Dermis microvascular lymphatic vessel endothelial cell (primary cell): Measurements from ENCODE around the gene RBM39. TPM values are rescaled to one million over a fixed set of nuclear protein-coding genes. Genes with fewer than 3 reads are reported as not detected.
"Not testable (repeated sequence)": the region's sequence is repeated elsewhere in the genome, so short reads cannot be mapped to it uniquely, and the experiment has no call there.

Experiments used
- DNase-seq, 2 donors: peaks; one replicate each; pipeline versions ENCODE4 v3.0.0 to v3.0.0-alpha.2; 2010; ENCODE audit warnings: low read depth in 2 of 2
- total RNA-seq: library from RNA; depleted of rRNA; stranded (reverse); fragments of >200 nt; gene quantifications from 2 replicates; pipeline ENCODE4 v1.2.1, GENCODE V29; 2014

Gene RBM39
- total RNA-seq, 1 donor from 2014 or later: 271 TPM

DNA sequence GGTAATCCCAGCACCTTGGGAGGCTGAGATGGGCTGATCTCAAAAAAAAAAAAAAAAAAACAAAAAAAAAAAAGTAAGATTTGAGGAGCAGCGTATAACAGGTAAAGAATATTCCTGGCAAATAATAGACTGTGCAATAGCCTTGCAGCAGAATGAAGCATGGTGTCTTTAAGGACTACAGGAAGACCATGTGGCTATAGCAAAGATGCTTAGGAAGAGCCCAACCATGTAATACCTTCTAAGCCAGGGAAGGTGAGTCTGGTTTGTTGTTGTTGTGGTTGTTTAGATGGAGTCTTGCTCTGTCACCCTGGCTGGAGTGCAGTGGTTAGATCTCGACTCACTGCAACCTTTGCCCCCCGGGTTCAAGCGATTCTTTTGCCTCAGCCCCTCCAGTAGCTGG, 14.3 kb upstream of the RBM39 start:
- no peak for DNase-seq

DNA sequence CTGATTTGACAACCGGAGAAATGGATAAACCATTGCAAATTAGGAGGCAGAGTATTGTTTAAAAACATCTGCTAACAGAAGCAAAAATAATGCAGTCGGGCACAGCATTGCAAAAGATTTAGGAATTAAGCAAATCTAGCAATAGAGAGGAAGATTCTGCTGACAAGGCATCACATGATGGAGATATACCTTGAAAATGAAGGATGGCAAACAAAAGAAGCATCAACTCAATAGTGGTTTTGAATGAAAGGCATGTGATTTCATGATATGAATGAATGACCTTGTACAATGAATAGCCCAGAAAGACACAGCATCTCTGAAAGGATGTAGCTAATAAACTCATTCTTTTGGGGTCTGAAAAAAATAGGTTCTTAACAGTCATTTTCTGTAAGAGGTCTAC, 8.6 kb upstream of the RBM39 start:
- DNase-seq: no peak

DNA sequence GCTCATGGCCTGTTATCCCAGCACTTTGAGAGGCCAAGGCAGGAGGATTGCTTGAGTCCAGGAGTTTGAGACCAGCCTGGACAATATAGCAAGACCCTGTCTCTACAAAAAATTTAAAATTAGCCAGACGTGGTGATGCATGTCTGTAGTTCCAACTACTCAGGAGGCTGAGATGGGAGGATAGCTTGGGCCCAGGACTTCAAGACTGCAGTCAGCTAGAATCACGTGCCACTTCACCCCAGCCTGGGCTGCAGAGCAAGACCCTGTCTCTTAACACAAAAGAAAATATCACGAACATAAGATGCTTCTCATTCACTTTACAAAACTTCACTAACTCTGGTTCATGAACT, 2.4 kb upstream of the RBM39 start:
- not testable (repeated sequence) for DNase-seq

DNA sequence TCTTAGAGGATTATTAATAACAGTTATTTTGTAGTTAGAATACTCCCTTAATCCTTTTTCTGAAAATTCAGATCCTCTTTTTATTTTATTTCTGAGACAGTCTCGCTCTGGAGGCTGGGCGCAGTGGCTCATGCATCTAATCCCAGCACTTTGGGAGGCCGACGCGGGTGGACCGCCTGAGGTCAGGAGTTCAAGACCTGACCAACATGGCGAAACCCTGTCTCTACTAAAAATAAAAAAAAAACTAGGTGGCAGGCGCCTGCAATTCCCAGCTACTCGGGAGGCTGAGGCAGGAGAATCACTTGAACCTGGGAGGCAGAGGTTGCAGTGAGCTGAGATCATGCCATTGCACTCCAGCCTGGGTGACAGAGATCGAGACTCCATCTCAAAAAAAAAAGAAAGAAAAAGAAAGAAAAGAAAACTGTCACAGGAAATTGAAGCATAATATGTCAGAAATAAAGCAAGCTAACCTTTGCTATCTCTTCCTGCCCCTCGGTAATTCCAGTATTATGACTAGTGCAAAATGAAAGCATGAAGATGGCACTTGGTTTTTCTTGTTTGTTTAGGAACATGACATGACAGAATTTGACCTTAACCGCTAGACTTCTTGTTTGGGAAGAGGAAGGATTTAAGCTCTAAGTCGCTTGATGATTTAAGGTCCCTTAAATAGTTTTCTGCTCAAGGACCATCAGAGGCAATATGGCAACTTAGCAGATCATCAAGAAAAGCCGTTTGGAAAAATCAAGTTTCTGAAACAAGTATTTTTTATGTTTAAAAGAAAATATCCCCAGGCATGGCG, 1.8 kb upstream of the RBM39 start:
- DNase-seq: peak in 1 of 2 donors; percentile 45

DNA sequence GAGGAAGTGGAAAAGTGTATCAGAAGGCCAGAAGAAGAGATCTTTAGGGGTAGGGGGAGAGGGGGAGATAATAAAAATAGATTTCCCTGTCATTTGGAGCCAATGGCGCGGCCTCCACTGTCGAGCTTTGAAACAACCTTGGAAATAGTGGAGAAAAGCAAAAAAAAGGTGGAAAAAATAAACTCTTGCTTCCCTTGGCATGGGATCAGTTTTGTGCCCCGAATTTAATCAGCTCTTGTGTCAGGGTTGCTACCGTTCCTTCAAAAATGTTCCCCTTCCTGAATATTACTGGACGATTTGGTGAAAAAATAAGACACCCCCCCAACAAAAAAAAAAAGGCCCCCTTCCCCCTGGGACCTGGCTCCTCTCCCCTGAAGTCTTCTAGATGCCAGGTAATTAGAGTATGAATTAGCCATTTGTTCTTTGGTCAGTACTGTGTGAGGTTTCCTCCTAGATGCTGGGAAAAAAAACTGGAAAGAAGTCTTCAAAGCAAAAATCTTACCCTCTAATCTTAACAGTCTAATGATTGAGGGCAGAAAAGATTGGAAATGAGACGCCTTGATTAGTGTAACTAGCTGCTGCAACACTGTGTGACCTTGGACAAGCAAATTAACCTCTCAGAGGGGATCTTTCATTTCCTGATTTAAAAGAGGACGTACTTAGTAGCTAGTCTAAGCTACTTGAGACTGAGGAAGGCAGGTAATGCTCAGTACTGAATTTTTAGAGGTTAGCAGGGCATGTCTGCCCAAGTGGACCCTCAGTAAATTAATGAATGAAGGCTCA, 872 bp upstream of the RBM39 start:
- DNase-seq: peak in 1 of 2 donors; percentile 26

DNA sequence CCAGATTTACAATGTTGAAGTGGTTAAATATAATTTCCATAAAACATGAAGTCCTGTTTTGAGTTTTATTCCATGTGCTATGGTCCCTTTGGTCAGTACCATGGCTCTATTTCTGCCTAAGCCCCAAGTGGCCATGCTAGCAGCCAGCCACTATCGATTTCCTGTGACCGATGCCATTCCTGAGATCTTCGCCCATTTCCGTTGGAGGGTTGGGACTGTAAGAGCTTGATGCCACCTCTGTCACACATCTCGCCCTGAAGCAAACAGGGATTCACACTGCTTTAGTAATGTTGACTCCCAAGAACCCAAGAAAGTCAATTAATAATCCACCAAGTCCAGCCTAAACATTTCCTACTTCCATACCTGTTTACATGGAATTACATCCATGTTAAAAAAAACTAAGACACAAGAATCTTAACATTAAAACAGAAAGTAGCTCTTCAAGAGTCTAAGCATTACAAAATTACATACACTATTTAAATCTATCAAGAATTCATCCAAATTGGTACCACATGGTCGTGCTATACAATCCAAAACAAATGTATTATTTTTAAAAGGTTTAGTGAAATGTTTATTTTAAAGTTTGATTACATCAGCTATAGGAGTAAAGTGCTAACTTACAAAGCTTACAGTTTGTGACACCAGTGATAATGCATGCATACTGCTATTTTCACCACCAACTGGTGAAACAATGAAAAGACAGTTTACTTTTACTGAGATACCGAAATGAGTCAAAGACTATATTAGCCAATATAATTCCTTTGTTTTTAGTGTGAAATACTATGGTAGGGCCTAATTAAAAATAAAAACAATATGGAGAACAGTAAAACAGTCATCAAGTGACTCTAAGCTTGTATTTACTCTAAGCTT, 2.5 kb downstream of the RBM39 start:
- DNase-seq: peak; percentile 25 to 47

DNA sequence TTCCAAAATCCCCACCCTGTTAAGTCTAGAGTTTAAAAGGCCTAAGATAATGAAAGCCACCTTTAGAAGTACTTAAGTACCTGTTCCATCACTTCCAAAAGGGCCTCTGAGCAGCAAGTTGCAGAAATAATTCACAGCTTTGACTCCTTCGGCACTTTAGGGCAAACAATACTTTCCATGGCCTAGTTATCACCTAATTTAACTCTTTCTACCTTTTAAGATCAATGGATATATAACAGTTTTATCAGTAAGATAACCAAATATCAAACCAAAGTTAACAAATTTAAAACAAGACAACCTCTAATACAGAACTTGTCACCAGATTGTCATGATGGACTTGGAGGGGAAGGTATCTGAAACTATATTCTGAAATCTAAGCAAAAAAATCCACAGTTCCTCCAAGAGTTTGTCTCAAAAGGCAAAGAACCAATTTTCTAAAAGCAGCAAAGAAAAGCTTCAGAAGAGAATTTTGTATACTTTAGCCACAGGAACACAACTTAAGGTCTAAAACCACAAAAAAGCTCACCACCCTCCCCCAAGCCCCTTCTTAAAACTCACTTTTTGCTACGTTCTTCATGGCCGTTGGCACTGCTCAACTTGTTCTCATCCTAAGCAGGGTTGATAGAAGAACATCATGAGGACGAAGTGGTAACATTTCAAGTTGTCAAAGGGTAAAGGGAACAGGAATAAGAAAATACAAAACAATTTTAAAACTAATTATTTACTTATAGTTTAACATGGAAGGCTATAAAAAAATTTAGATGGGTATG, 3.5 kb downstream of the RBM39 start:
- no peak for DNase-seq

DNA sequence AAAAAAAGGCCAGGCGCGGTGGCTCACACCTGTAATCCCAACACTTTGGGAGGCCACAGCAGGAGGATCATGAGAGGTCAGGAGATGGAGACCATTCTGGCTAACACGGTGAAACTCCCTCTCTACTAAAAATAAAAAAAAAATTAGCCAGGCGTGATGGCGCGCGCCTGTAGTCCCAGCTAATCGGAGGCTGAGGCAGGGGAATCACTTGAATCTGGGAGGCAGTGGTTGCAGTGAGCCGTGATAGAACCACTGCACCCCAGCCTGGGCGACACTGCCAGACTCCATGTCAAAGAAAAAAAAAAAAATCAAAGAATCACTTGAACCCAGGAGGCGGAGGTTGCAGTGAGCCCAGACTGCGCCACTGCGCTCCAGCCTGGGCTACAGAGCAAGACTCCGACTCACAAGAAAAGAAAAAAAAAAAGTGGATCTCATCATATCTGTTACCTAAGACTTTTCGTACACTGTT, 4.2 kb downstream of the RBM39 start:
- no peak for DNase-seq

DNA sequence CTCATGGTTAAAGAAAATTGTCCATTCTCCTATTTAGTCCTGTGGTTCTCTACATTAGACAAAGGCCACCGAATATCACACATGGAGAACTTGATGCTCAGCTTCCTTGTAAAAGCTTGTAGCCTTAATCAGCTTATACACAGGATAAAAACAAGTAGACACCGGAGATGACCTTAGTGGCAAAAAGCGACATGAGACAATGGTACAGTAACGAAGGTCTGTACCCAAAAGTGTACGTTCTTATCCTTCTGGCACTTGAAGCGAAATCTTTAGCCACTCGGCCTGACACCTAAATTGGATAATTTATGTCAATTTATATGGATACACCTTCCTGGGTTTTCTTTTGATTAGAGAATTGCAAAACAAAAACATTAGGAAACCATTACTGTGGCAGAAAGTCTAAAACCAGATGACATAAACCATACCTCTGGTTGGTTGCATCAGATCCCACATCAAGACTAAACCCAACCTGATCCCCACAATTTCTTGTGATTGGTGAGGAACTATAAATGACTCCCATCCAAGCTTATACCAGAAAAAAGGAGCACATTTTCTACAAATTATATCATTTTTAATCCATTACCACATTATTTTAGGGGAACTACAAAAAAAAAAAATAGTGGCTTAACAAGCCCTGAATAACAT, 6.1 kb downstream of the RBM39 start:
- no peak for DNase-seq

DNA sequence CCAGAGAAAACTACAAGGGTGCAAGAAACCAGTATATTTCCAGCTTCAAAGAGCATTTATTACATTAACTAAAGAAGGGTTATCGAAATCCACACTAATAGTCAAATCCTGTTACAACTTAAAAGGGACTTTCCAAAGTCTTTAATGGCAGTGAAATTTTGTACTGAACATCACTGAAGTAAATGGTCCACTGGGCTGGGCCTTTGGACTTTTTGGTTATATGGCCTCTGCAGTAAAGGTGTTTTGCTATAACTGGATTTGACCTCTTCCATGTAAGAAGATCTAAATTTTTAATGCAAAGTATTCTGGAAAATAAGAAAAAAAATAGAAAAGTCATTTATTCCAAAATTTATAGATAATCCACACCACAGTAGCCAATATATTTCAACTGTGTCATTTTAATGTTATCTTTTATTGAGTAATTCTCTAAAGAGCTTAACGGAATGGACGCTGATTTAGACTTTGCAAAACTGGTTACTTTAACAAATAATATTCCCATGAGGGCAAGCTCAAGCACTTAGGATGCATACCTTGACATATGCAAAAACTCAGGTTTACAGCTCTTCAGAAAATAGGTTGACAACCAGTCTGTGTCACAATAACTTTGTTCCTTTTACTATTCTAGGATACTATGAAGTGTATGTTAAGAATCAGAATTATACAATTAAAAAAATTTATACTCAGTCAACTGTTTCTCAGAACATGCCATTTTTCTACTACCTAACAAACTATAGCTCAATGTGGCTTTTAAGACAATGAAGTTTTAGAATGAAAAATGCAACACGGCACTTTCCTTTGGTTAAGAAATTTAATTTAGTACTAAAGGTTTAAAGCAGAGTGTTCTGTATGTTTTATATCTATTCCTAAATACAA, 7.0 kb downstream of the RBM39 start:
- DNase-seq: no peak

DNA sequence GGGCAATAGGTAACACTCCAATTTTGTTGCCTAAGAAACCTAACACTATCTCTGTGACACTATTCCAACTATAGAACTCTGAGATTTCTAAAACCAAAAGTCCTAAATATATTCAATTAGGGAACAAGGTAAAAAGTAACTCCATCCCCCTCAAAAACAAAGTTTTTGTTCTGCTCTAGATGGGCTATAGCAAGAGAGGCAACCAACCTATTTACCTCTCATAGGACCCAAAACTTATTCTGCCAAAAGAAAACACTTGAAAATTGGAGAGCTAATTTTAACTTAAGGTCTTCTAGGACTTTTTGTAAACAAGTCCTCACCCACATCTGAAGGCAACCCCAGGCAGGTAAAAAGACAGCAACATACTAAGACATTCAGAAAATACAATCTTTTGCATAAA, 7.7 kb downstream of the RBM39 start:
- no peak for DNase-seq

DNA sequence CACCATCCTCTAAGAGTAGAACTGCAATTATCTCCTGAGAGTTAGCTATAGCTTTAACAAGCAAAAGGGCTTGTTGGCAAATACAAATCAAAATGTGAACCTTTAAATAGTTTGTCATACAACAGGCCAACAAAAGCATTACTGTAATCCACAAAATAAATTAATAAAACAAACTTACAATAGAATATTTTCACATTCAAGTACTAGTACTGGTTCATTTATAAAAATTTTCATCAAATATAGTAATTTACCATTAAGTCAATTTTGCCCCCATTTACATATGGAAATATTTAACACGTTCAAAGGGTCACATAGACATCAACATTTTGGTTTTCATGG, 9.4 kb downstream of the RBM39 start:
- DNase-seq: no peak

DNA sequence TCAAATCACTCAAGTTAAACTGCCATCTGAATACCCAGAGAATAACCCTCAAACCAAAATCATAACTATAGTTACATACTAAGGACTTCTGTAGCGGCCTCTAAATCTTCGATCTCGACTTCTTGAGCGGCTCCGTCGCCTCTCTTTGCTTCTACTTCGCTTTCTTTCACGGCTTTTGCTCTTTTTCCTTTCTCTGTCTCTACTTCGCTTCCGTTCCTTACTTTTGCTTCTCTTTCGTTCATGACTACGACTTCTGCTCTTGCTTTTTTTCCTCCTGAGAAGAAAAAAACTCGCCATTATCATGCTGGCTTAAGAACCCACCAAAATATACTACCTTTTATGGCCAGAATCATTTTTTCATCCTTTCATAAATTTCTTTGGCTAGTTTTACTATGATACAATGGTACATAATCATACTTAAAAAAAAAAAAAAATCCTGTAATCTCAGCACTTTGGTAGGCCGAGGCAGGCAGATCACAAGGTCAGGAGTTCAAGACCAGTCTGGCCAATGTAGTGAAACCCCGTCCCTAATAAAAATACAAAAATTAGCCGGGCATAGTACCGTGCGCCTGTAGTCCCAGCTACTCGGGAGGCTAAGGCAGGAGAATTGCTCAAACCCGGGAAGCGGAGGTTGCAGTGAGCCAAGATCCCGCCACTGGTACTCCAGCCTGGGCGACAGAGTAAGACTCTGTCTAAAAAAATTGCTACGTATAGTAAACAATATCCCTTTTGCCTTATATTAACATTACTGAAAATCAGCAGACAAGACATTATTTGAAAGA, 10.0 kb downstream of the RBM39 start:
- DNase-seq: no peak

DNA sequence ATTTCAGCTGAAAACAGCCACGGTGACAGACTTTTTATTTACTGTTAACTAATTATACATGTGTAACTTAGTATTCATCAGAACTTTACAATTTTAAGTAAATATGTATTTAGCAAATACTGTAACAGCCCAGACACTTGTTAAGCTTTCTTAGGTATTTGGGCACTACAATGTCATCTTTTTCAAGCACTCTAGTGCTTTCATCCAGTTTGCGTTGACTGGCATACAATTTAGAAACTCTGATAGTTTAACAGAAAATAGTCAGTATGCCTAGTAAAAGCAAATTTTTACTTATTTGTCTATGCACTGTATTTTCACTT, 10.6 kb downstream of the RBM39 start:
- DNase-seq: no peak

DNA sequence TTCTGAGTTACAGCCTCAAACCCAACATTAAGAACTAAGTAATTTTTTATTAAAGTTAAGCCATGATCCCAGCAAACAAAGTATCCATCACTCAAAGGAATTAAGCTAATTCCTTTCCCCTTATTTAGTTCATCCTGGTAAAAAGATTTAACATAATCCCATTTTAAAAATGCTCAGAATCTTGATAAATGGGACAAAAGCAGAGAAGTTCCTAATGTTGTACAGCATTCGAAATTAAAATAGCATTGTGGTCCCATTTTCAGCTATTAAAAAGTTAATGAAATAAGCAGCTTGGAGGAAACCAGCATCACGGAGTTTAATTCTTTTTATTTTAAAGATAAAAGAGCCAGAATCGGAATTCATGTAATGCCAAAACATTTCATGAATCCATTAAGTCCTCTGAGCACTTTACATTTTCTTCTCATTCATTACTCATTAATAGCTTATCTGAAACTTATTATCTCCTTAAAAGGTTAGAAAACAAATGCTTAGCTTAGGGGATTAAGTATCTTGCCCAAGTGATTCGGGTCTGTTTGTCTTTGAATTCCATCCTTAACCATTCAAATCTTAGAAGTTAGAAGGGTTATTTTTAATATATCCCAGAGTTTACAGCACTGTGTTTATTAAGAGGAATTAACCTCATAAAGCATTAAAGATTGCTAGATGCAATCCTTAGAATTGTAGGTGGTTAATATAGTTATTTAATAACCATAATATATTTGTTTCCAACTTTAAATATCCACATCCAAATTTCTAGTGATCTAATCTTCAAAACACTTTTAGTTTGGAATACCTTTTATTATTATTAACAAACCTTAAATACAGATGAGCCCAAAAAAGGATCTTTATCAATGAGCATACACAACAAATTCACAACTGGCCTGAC, 11.2 kb downstream of the RBM39 start:
- no peak for DNase-seq

DNA sequence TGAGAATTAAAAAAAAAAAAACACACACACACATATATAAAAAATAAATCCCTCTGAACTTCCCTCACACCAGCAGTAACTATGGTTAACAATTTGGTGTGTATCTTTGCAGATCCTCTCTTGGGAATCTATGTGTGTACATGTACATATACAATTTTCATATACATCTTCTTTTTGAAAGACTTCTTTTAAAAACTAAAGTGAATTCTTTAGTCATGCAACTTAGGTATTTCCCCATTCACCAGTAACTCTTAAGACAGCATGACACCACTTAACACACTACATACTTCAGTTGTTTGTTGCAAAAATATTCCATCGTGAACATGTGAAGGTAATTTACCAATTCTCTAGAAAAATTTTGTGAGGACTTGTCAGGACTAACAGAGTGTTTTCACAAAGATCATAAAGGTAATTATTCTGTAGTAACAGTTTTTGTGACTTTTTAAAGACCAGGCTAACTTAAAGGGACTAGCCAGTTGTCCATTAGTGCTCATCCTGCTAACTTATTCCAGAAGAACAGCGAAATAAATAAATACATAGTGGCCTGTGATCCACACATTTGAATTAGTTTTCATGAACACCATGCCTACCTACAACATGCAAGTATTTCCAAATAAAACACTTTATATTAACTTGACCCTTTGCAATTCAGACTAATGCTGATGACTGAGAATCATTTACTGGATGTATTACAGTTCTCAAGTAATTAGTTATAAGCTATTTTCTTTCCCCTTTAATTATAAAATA, 12.1 kb downstream of the RBM39 start:
- DNase-seq: no peak

DNA sequence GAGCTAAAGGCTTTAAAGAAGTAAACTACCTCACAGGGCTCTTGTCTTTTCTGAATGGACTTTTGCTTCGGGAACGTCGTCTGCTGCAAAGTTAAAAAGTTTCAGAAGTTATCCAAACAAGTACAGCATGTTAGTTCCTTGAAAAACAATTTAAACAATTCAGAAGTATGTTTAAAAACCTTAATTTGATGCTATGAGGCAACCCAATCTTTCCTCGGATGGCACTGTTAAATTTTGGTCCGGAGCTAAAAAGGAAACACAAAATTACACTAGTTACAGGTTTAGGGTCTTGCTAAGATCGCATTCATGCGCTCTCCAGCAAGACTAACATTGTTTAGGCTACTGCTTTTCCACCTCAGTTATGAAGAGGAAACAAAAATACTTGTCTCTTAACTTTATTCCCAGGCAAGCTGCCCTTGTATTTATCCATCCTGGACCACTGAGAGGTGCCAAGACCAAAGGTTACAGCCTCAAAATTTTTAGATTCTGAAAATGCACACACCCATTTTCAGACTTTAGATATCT, 12.7 kb downstream of the RBM39 start:
- DNase-seq: no peak
